ENCODE measurements around the gene XPOT.

The XPOT gene

DNA sequence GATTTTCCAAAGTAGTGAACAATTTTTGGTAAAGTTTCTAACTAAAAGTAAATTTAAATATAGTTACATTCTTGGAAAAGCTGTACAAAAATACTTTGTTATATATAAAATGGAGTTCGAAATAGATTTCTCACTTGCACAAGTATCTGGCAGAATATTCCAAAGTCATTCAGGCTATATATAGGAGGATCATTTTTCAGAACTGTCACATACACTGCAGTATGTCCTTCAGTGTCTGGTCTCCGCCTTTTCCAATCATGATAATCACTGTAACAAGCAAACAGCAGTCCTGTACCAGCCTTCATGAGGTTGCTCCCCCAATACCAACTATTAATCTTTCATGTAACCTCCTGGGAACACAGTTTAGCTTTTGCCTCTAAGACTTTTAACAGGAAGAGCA is 66.3 kb downstream of the XPOT start:
- no peak for DNase-seq

DNA sequence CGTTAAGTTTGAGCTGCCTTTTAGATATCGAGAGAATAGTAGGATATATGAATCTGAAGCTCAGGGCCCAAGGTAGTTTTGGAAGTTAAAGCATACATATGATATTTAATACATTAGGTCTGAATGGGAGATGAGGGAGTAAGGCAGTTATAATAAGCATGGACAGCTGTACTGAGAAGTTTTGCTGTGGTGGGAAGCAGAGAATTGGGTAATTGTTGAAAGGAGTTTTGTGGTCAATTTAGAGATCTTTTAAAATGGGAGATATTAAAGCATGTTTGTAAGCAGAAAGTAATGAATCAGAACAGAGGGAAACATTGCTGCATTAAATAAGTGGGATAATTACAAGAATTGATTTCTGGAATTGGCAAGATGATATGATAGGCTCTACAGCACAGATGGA is 69.0 kb downstream of the XPOT start:
- DNase-seq, result no peak

DNA sequence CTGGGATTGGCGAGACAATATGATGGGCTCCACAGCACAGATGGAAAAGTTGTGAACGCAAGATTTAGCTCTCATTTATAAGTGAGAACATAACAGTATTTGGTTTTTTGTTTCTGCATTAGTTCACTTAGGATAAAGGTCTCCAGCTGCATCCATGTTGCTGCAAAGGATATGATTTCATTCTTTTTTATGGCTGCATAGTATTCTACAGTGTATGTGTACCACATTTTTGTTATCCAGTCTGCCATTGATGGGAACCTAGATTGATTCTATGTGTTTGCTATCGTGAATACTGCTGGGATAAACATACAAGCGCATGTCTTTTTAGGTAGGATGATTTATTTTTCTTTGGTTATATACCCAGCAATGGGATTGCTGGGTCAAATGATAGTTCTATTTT is 71.3 kb downstream of the XPOT start:
- DNase-seq, result no peak

DNA sequence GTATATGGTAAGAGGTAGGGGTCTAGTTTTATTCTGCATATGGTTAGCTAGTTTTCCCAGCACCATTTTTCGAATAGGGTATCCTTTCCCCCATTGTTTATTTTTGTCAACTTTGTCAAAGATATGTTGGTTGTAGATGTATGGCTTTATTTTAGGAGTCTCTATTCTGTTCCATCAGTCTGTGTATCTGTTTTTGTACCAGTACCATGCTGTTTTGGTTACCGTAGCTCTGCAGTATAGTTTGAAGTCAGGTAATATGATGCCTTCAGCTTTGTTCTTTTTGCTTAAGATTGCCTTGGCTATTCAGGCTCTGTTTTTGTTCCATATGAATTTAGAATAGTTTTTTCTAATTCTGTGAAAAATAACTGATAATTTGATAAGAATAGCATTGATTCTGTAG is 72.7 kb downstream of the XPOT start:
- no peak for DNase-seq

DNA sequence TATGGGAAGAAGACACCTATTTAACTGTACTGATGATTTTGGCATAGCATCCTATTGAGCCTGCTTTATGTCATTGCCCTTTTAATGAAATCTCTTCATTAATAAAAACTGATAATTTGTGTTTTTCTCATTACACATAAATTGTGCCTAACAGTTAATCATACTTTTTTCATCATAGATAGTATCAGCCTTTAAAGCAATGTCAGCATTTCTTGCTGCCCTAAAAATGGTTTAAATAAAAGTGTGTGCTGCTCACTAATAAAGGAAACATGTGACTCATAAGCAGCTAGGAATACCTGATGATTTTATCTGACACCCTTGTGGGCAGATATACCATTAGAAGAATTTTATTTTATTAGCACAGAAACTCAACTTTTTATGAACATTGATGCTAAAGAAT is 74.5 kb downstream of the XPOT start:
- no peak for DNase-seq

DNA sequence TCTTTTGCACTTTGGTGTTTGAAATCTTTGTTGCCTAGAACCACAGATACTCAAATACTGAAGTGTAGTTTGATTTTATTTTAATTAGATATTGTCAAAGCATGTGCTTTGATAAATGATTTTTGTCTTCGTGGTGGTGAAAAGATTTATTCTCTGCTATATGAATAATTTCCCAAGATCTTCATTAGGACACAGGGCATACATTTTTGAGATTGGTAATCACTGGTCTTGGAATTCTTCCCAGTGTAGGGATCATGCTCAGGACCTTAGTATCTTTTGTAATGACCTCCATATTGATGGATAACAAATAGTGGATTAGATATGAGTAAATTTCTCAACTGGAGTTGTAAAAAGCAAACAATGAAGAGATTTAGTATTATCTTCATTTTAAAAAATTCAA is 76.0 kb downstream of the XPOT start:
- DNase-seq, result no peak

DNA sequence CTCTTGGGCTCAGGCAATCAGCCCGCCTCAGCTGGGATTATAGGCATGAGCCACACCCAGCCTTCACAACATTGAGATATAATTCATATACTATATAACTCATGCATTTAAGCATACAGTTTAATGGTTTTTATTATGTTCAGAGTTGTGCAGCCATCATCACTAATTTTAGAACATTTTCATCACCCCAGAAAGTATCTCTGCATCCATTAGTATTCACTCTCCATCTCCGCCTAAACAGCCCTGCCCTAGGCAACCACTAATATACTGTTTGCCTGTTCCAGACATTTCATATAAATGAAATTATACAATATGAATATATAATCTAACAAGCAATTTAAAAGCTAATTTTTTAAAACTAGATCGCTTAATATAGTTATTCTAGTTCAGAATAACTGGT is 82.5 kb downstream of the XPOT start:
- DNase-seq, result no peak

DNA sequence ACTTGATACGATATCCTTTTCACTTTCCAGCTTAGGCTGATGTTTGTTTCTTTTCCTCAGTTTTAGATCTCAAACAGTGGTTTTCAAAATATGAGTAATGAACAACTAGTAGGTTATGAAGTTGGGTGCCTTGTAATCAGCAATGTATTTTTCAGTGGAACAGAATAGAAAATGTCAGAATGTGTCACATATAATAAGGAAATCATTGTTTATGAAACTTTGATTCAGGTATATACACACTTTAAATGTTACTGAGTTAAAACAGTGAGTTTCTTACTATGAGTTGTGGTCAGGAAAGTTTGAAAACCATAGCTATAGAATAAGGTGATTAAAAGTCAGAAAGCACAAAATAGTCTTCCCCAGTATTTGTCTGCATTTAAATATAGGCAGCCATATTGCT is 87.5 kb downstream of the XPOT start:
- DNase-seq, result no peak

DNA sequence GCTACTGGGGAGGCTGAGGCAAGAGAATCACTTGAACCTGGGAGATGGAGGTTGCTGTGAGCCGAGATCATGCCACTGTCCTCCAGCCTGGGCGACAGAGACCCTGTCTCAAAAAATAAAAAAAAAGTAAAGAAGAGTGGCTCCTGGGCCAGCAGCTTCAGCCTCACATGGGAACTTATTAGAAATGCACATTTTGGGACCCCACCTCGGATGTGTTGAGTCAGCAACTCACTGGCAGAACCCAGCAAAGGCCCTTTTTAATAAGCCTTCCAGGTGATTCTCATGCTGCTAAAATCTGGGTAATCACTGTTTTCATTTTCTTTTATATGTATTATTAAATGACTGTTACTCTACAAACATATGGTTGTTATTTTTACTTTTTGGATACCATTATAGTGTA is 89.3 kb downstream of the XPOT start:
- no peak for DNase-seq

DNA sequence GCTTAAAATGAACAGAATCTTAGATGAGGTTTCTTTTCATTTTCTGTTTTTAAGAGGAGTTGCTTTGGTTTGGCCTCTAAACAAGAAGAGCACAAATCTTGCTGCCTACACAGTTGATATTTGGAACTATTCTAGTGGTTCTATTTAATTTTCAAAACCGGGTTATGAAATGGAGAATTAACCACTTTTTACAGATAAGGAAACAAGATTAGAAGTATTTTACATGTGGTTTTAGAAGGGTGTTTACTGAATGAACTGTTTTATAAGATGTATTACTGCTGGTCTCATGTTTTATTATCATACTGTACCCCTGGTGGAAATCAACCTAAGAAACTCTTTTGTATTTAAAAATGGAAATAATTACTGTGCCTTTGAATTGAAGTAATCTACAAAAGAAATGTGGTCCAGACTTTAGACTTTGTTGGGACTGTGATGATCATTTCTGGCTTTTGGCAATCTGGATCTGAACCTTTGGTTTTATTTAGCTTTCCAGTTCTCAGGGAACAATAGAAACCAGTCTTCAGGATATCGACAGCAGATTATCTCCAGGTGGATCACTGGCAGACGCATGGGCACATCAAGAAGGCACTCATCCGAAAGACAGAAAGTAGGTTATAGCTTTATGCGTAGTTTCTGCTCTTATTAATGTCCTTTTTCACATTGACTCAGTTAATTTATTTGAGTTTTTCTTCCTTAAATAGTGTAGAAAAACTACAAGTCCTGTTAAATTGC is 91.0 kb downstream of the XPOT start:
- DNase-seq, result no peak

DNA sequence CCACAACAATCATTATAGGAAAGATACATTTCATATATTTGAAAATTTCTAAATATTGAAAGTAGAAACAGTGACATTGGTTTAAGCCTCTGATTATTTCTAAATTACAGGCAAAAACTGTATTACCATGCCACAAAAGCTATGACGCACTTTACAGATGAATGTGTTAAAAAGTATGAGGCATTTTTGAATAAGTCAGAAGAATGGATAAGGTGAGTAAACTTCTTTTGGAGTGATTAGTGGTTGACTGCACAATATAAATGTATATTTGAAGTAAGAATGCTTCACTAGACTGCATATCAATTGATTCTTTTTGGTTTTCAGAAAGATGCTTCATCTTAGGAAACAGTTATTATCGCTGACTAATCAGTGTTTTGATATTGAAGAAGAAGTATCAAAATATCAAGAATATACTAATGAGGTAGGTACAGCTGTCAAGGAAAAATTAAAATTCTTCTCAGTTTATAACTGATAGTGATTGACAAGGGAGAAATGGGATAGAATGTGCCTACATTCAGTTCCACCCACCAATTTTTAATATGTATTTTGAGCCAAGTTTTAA is 92.7 kb downstream of the XPOT start:
- no peak for DNase-seq

DNA sequence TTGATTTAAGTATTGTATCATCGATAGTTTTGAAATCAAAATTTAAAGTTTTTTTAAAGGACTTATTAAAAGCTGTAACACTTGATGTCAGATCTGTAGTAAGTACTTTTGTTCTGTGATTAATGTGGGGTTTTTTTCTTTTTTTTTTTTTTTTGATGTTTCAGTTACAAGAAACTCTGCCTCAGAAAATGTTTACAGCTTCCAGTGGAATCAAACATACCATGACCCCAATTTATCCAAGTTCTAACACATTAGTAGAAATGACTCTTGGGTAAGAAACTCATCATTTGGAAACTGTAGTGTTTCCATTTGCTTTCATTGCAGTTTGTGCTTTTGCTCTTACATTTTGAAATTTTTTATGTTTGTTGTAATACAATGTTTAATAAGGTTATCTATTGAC is 93.3 kb downstream of the XPOT start:
- no peak for DNase-seq

DNA sequence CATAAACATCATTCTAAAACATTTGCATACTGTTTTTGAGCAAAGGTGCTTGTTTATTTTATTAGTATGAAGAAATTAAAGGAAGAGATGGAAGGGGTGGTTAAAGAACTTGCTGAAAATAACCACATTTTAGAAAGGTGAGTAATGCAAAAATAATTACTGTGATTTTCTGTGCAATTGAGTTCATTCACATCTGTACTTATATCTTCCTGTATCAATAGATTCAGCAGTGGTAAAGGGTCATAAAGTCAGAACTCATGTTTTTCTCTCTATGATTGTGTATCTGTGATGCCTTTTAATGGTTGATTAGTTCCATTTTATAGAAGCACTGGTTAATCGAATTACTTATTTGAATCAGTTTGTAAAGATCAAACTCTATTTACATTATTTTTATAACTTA is 93.7 kb downstream of the XPOT start:
- no peak for DNase-seq

DNA sequence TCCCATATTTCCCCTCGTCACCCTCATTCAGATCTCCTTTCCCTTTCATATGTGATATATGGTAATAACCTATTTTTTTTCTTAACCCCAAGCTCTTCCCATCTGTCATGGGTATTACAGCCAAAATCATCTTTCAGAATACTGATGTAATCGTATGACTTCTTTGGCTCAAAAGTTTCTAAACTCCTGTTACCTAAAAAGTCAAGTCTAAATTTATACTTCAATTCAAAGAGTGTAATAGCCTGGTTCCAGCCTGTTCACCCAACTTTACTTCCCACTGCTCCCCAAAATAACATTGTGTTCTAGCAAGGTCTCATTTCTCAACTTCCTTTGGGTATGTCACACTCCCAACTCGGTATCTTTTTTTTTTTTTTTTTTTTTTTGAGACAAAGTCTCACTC is 96.2 kb downstream of the XPOT start:
- DNase-seq, result no peak

Measured in NCI-H510A treated with DMSO at 0.1 percent for 48 hours (cell line).